ENCODE data around the gene KANSL1L. TPM values are rescaled to one million over a fixed set of nuclear protein-coding genes. Genes with fewer than 3 reads are reported as not detected.

Gene KANSL1L
- total and polyA plus RNA-seq, 10 of the 15 experiments (the other 5 are each of a cell fraction or from before 2014, with no cell fraction given), result 1.2 to 9.5 (median 3.7) TPM

DNA sequence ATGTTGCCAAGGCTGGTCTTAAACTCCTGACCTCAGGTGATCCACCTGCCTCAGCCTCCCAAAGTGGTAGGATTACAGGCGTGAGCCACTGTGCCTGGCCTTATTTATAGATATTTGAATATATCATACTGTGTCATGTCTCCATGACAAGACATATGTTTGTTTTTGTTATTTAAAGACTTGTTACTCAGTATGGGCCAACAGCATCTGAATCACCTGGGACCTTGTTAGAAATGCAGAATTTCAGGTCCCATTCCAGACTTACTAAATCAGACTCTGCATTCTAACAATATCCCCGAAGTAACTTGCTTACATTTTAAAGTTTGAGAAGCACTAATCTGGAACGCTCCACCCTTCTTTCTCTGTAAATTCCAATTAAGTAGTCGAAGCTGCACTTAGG is 135.5 kb downstream of the KANSL1L start:
- no peak for DNase-seq (ENCODE audit: low read depth, low spot score)
- ChIA-PET SMC1A (ENCODE audit: uncharacterized antibody, unreplicated experiment) (no interaction called here), RAD21 (ENCODE audit: unreplicated experiment) (no interaction called here), CTCF (no interaction called here), POLR2A (no interaction called here)
- no peaks in the 10 kb centered on the region for H3K79me2 ChIP-seq (ENCODE audit: control insufficient read depth, insufficient read depth, low read length)
- H2AFZ ChIP-seq (ENCODE audit: control insufficient read depth, low read depth, low read length), result no peak overlapping the region
- TF ChIP-seq NR2F1 (conservative IDR thresholded peaks at IDR 0.05) (no peak), BHLHE40 (IDR thresholded peaks at IDR 0.05; ENCODE audit: borderline replicate concordance in 1 of 2, low read depth in 2 of 2, low read length in 1 of 2) (no peak), YBX1 (IDR thresholded peaks at IDR 0.05) (no peak), JUND (IDR thresholded peaks at IDR 0.05; ENCODE audit: low read depth, low read length) (no peak), ZNF217 (IDR thresholded peaks at IDR 0.05) (no peak), SUPT20H (IDR thresholded peaks at IDR 0.05; ENCODE audit: borderline replicate concordance, control insufficient read depth, low read depth, low read length) (no peak), NKRF (conservative IDR thresholded peaks at IDR 0.05) (no peak), BACH1 (IDR thresholded peaks at IDR 0.05; ENCODE audit: borderline replicate concordance) (no peak), ZSCAN29 (IDR thresholded peaks at IDR 0.05) (no peak), CUX1 (IDR thresholded peaks at IDR 0.05; ENCODE audit: insufficient replicate concordance, low read depth, low read length) (no peak)
- TF ChIP-seq, protein P1, sequence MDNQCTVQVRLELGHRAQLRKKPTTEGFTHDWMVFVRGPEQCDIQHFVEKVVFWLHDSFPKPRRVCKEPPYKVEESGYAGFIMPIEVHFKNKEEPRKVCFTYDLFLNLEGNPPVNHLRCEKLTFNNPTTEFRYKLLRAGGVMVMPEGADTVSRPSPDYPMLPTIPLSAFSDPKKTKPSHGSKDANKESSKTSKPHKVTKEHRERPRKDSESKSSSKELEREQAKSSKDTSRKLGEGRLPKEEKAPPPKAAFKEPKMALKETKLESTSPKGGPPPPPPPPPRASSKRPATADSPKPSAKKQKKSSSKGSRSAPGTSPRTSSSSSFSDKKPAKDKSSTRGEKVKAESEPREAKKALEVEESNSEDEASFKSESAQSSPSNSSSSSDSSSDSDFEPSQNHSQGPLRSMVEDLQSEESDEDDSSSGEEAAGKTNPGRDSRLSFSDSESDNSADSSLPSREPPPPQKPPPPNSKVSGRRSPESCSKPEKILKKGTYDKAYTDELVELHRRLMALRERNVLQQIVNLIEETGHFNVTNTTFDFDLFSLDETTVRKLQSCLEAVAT (IDR thresholded peaks at IDR 0.05), result no peak
- WGBS (ENCODE audit: insufficient coverage, insufficient replicate concordance, low lambda C conversion rate, missing lambda C conversion rate), result 95% methylated on average over 4 of the region's 4 CpGs
- H4K20me1 ChIP-seq (ENCODE audit: control insufficient read depth, insufficient read depth), result no peaks in the 10 kb centered on the region
- no peaks in the 10 kb centered on the region for H3K4me1 ChIP-seq (ENCODE audit: control insufficient read depth, insufficient read depth, low read length)
- no peak overlapping the region for H3K4me3 ChIP-seq
- H3K9me3 ChIP-seq (replicated peaks; ENCODE audit: control insufficient read depth, insufficient read depth, low read length), result no peaks in the 10 kb centered on the region
- no peak overlapping the region for H3K27ac ChIP-seq (ENCODE audit: control insufficient read depth, insufficient read depth)
- ATAC-seq, result no peak
- H3K27me3 ChIP-seq (replicated peaks in 1 of 2; ENCODE audit: control insufficient read depth in 2 of 2, insufficient read depth in 2 of 2, low read length in 1 of 2), result no peaks in the 10 kb centered on the region
- intact Hi-C loops (cut with micrococcal nuclease; ENCODE audit: unreplicated experiment), result no loop called here
- no TSS peak for BruUV-seq (replicated peaks)
- peaks cover 0 to 5% of the 10 kb centered on the region in 2 experiments; a peak in 1 of 4 replicates for H3K36me3 ChIP-seq (ENCODE audit: control insufficient read depth in 2 of 2, insufficient read depth in 2 of 2, low read length in 1 of 2)
- in situ Hi-C loops (cut with MboI), result no loop called here
- no peak for FAIRE-seq
- no peak overlapping the region for H3K9ac ChIP-seq (ENCODE audit: control insufficient read depth, insufficient read depth, low read length)
- no peak overlapping the region for H3K4me2 ChIP-seq (ENCODE audit: control insufficient read depth, insufficient read depth)
